GM10266 (cell line): ENCODE results near the gene ERBB4.

ENCODE experiments used
- DNase-seq: peaks from one replicate; pipeline ENCODE4 v3.0.0; 2012; ENCODE audit errors: extremely low spot score
- TF ChIP-seq, protein P1 (sequence below): IDR thresholded peaks from 2 replicates; pipeline ENCODE4 v1.5.1; 2012; ENCODE audit warnings: mild to moderate bottlenecking, low read depth; ENCODE audit not compliant: control insufficient read depth, insufficient read depth; ENCODE audit errors: missing control alignments

Gene ERBB4

DNA sequence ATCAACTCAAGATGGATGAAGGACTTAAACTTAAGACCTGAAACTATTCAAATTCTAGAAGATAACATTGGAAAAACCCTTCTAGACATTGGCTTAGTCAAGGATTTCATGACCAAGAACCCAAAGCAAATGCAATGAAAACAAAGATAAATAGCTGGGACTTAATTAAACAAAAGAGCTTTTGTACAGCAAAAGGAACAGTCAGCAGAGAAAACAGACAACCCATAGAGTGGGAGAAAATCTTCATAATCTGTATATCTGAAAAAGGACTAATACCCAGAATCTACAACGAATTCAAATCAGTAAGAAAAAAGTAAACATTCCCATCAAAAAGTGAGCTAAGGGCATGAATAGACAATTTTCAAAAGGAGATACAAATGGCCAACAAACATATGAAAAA is 171.2 kb downstream of the ERBB4 start:
- no peak for DNase-seq

DNA sequence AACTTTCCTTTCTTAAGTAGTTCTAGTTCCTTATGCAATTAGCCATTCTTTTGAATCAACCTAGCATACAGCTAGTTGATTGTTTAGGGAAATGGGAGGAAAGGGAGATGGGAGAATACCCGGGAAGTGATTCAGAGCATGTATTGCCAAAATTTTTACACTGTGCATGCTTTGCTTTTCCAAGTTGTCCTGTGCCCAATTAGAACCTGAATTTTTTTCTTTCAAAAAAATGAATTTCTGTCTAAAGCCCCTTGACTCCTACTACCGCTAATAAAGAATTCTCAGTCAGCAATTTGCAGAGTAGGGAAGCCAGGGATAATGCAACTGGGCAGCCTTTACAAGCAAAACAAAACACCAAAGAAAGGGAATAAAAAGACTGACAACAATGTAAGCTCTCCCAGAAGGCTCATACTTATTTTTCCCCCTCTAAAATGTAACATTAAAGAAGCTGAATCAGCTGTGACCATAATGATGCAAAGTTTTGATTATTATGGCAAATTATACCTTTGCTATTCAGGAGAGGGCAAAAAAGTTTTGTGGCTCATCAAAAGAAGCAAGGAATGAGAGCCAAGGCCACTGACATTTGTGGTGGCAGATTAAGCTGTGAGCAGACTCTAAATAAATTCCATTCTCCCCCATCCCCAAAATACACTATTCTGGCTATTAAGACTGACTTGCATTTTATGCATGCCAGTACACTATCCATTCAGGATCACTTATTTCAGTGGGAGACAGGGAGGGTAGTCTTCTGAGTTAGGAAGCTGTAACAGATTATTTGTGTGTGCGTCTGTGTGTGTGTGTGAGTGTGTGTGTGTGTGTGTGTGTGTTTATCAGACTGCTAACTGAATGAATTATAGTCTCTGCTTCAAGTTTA is 174.3 kb downstream of the ERBB4 start:
- TF ChIP-seq, protein P1, sequence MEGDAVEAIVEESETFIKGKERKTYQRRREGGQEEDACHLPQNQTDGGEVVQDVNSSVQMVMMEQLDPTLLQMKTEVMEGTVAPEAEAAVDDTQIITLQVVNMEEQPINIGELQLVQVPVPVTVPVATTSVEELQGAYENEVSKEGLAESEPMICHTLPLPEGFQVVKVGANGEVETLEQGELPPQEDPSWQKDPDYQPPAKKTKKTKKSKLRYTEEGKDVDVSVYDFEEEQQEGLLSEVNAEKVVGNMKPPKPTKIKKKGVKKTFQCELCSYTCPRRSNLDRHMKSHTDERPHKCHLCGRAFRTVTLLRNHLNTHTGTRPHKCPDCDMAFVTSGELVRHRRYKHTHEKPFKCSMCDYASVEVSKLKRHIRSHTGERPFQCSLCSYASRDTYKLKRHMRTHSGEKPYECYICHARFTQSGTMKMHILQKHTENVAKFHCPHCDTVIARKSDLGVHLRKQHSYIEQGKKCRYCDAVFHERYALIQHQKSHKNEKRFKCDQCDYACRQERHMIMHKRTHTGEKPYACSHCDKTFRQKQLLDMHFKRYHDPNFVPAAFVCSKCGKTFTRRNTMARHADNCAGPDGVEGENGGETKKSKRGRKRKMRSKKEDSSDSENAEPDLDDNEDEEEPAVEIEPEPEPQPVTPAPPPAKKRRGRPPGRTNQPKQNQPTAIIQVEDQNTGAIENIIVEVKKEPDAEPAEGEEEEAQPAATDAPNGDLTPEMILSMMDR: no peak
- no peak for DNase-seq

More for the DNA sequence above, 171.2 kb downstream of the ERBB4 start:
- TF ChIP-seq, protein P1: no peak

DNA sequence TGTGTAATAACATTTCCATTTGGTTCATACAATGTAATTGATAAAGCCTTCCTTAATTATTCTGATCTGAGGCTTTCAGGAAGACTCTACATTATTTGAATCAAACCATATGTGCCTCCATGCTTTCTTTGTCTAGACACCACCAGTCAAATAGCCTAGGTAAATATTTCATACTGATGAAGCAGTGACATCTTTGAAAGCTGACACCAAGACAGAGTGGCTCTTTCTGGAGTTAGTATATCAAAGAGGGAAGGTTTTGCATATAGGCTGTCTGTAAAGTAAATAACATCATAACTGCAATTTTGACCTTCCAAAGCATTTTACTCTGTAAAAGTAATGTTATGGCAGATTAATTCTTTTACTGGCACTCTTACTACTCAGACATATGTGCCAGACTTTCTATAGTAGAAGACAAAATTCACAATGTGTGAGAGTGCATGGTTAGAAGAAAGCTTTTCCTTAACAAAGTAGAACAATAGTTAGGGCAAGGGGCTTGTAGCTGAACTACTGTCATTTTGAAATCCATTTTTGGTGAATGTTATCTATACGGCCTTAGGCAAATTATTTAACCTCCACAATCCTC is 177.3 kb downstream of the ERBB4 start:
- DNase-seq: no peak
- TF ChIP-seq, protein P1: no peak

DNA sequence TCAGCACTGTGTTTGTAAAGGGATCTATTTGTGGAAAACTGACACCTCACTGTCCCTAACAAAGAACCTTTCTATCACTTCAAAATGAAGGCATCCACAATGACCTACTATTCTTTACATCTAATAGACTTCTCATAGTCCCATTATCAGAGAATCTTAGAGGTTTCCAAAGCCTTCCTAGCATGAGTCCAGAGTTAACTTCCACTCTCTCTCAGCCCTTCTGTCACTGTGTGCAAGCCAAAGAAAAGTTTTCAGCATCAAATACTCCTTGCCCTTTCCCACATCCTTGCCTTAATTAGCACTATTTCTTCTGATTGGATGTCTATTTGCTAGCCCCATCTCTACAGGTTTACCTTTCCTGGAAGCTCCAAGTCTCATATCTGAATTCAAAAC is 178.5 kb downstream of the ERBB4 start:
- DNase-seq: no peak
- TF ChIP-seq, protein P1: no peak

DNA sequence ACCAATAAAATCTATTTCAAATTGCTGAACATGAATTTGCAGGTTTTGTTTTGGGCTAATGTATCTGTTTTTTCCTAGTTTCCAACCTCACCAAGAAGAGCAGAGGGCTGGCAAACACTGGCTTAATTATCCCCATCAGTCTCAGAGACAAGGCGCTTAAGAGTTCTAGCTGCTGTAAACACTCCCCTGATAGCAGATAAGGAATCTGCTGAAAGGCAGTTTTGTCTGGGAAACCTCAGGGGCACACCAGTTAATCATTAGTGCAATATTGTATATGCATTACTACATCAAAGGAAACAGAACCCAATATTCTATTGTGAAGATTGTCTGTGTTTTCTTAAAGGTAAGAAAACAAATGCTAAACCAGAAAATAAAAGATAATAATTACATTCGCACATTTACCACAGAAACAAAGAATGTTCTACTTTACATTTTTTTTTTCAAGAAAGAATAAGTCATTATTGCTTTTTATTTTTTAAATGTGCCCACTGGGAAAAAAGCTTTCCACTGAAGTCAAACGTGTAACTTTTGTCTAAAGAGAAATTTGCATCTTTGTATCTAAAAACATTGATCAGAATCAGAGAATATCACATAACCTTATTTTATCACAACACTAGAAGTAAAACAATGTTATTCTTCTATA is 179.1 kb downstream of the ERBB4 start:
- no peak for DNase-seq

DNA sequence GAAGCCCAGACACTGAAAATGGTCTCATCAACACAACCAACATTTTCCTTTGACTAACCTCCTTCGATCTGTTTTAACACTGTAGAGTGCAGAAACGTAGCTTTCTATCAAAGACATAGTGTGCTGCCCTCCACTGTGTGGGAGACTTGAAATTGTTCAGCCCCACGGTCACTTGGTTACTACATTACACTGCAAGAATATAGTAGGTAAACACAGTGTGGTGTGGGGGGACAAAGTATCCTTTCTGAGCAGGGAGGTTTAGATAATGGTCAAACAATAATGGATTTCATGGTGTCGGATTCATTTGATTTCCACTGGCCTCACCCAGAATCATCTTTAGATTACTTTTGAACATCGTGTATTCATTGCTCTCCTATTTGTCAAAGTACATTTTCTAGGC is 181.0 kb downstream of the ERBB4 start:
- DNase-seq: no peak
- TF ChIP-seq, protein P1: no peak

More for the DNA sequence above, 179.1 kb downstream of the ERBB4 start:
- TF ChIP-seq, protein P1: no peak
